ENCODE results near the gene KITLG.

DNA sequence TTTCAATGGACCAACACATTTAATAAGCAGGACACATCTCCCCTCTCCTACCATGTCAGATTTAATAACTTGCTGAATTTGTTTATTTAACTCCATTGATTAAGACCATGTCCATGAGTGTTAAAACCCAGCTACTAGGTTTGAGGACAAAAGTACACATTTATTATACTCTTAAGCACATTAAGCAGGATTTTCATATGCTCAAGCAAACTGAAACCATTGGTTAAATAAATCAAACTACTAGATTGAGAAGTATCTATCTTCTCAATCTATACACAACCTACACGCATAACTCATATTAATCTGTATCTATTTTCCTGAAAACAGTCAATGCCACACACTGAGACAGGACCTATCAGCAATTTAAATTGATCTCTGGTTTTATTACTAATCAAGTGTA, 85.2 kb downstream of the KITLG start:
- TF ChIP-seq, protein P1, sequence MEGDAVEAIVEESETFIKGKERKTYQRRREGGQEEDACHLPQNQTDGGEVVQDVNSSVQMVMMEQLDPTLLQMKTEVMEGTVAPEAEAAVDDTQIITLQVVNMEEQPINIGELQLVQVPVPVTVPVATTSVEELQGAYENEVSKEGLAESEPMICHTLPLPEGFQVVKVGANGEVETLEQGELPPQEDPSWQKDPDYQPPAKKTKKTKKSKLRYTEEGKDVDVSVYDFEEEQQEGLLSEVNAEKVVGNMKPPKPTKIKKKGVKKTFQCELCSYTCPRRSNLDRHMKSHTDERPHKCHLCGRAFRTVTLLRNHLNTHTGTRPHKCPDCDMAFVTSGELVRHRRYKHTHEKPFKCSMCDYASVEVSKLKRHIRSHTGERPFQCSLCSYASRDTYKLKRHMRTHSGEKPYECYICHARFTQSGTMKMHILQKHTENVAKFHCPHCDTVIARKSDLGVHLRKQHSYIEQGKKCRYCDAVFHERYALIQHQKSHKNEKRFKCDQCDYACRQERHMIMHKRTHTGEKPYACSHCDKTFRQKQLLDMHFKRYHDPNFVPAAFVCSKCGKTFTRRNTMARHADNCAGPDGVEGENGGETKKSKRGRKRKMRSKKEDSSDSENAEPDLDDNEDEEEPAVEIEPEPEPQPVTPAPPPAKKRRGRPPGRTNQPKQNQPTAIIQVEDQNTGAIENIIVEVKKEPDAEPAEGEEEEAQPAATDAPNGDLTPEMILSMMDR (IDR thresholded peaks at IDR 0.05 in 2 of 3, conservative IDR thresholded peaks at IDR 0.05 in 1 of 3; ENCODE audit: borderline replicate concordance in 1 of 3, insufficient read depth in 1 of 3, low read depth in 2 of 3, low read length in 2 of 3) = no peak
- TF ChIP-seq EZH2 (IDR thresholded peaks at IDR 0.05) (no peak), SIN3A (IDR thresholded peaks at IDR 0.05; ENCODE audit: low read depth) (no peak), TCF7L2 (IDR thresholded peaks at IDR 0.05; ENCODE audit: borderline replicate concordance, extremely low read depth, insufficient read depth, insufficient read length) (no peak), POLR2AphosphoS5 (IDR thresholded peaks at IDR 0.05; ENCODE audit: low read depth, low read length) (no peak), EZH2phosphoT487 (IDR thresholded peaks at IDR 0.05; ENCODE audit: borderline replicate concordance) (no peak), POLR2A (IDR thresholded peaks at IDR 0.05; ENCODE audit: borderline replicate concordance, extremely low read depth, insufficient read depth, insufficient read length) (no peak), RAD21 (IDR thresholded peaks at IDR 0.05; ENCODE audit: low read depth) (no peak), EGR1 (IDR thresholded peaks at IDR 0.05; ENCODE audit: low read depth) (no peak)

Data from HCT116 (cell line).